Liver (tissue), 9 donors: ENCODE data around the gene FCHSD1. TPM values are rescaled to one million over a fixed set of nuclear protein-coding genes. Genes with fewer than 3 reads are reported as not detected.

Experiments used
- DNase-seq: peaks from one replicate; pipeline ENCODE4 v3.0.0-alpha.2; 2017; ENCODE audit warnings: low spot score
- H3K27ac ChIP-seq, 2 donors: one replicate each; pipeline ENCODE4 v1.7.0; 2013; ENCODE audit warnings: inconsistent platforms in 2 of 2, low read length in 2 of 2, control low read depth in 1 of 2, low read depth in 1 of 2, mild to moderate bottlenecking in 1 of 2
- H3K27me3 ChIP-seq, 4 donors: one replicate each; pipeline versions ENCODE4 v1.6.1 to v1.7.0; 2013; ENCODE audit warnings: low read length in 3 of 4, inconsistent platforms in 1 of 4, mild to moderate bottlenecking in 1 of 4, moderate library complexity in 1 of 4; ENCODE audit not compliant: control insufficient read depth in 4 of 4, insufficient read depth in 4 of 4
- H3K36me3 ChIP-seq, 4 donors: one replicate each; pipeline versions ENCODE4 v1.6.1 to v1.7.0; 2013; ENCODE audit warnings: low read length in 3 of 4, mild to moderate bottlenecking in 3 of 4, low read depth in 1 of 4, moderate library complexity in 1 of 4; ENCODE audit not compliant: control insufficient read depth in 4 of 4, insufficient read depth in 3 of 4
- H3K4me1 ChIP-seq, 4 donors: one replicate each; pipeline versions ENCODE4 v1.6.1 to v1.7.0; 2013; ENCODE audit warnings: low read length in 3 of 4, mild to moderate bottlenecking in 3 of 4, moderate library complexity in 1 of 4; ENCODE audit not compliant: control insufficient read depth in 4 of 4, insufficient read depth in 4 of 4
- H3K4me3 ChIP-seq, 3 donors: one replicate each; pipeline versions ENCODE4 v1.6.1 to v1.7.0; 2013; ENCODE audit warnings: low read length in 3 of 3, control low read depth in 1 of 3, low read depth in 1 of 3, mild to moderate bottlenecking in 1 of 3
- H3K9ac ChIP-seq, 2 donors: one replicate each; pipeline ENCODE4 v1.7.0; 2013; ENCODE audit warnings: low read length in 2 of 2, mild to moderate bottlenecking in 2 of 2, moderate library complexity in 2 of 2, control low read depth in 1 of 2, low read depth in 1 of 2
- H3K9me3 ChIP-seq, 4 donors: one replicate each; pipeline versions ENCODE4 v1.6.1 to v1.7.0; 2013; ENCODE audit warnings: low read length in 3 of 4; ENCODE audit not compliant: control insufficient read depth in 4 of 4
- EGR1 ChIP-seq, 2 donors: IDR thresholded peaks; 2 replicates each; pipeline ENCODE4 v1.6.1; 2016 to 2018; ENCODE audit warnings: antibody characterized with exemption in 2 of 2, low read depth in 2 of 2
- FOXA1 ChIP-seq: IDR thresholded peaks from 2 replicates; pipeline ENCODE4 v1.6.1; 2016; ENCODE audit warnings: antibody characterized with exemption
- FOXA2 ChIP-seq: IDR thresholded peaks from 2 replicates; pipeline ENCODE4 v1.6.1; 2016; ENCODE audit warnings: antibody characterized with exemption
- GABPA ChIP-seq, 2 donors: IDR thresholded peaks in 1 of 2; conservative IDR thresholded peaks in 1 of 2; 2 replicates each; pipeline ENCODE4 v1.6.1; 2016; ENCODE audit warnings: antibody characterized with exemption in 2 of 2, mild to moderate bottlenecking in 1 of 2, moderate library complexity in 1 of 2
- HNF4A ChIP-seq, 2 donors: conservative IDR thresholded peaks; 2 replicates each; pipeline ENCODE4 v1.6.1; 2016; ENCODE audit warnings: antibody characterized with exemption in 2 of 2, mild to moderate bottlenecking in 2 of 2
- HNF4G ChIP-seq: IDR thresholded peaks from 2 replicates; pipeline ENCODE4 v1.6.1; 2016; ENCODE audit warnings: antibody characterized with exemption
- JUND ChIP-seq, 2 donors: IDR thresholded peaks; 2 replicates each; pipeline ENCODE4 v1.6.1; 2016; ENCODE audit warnings: antibody characterized with exemption in 2 of 2
- NR2F2 ChIP-seq: IDR thresholded peaks from 2 replicates; pipeline ENCODE4 v1.6.1; 2016; ENCODE audit warnings: antibody characterized with exemption
- RAD21 ChIP-seq, 2 donors: IDR thresholded peaks; 2 replicates each; pipeline ENCODE4 v1.6.1; 2016; ENCODE audit warnings: antibody characterized with exemption in 2 of 2, mild to moderate bottlenecking in 2 of 2
- RXRA ChIP-seq, 2 donors: IDR thresholded peaks; 2 replicates each; pipeline ENCODE4 v1.6.1; 2017 to 2018; ENCODE audit warnings: antibody characterized with exemption in 2 of 2, mild to moderate bottlenecking in 1 of 2
- SP1 ChIP-seq: IDR thresholded peaks from 2 replicates; pipeline ENCODE4 v1.6.1; 2018; ENCODE audit warnings: antibody characterized with exemption, mild to moderate bottlenecking
- TAF1 ChIP-seq: conservative IDR thresholded peaks from 2 replicates; pipeline ENCODE4 v1.6.1; 2016; ENCODE audit warnings: antibody characterized with exemption, mild to moderate bottlenecking
- YY1 ChIP-seq: IDR thresholded peaks from 2 replicates; pipeline ENCODE4 v1.6.1; 2016; ENCODE audit warnings: antibody characterized with exemption, mild to moderate bottlenecking
- WGBS: extraction: QIAGEN DNeasy Blood & Tissue Kit; methylation state at CpG from one replicate; pipeline ENCODE4 v1.1.7; 2013; 5-methylcytosine and 5-hydroxymethylcytosine counted together
- polyA plus RNA-seq, 2 donors: library from polyadenylated mRNA; stranded (reverse) in 1 of 2; unstranded in 1 of 2; fragments of 200-250 nt in 1 of 2; fragments of >200 nt in 1 of 2; fragmentation: Nextera tagmentation in 1 of 2; extraction: Ambion mirVana in 1 of 2; gene quantifications; one replicate each; pipeline versions ENCODE4 v1.2.1 to v1.2.3, GENCODE V29; 2013 to 2015
- total RNA-seq, 2 donors: library from RNA; depleted of rRNA; stranded (reverse); fragments of >200 nt; gene quantifications; one replicate each; pipeline ENCODE4 v1.2.3, GENCODE V29; 2014
- TF ChIP-seq, protein P1 (sequence below): fragments of 150-350 bp; IDR thresholded peaks from 2 replicates; pipeline ENCODE4 v1.5.1; 2017; ENCODE audit warnings: improper control_type of control experiment, low read depth, low read length; ENCODE audit not compliant: missing input control
- TF ChIP-seq, protein P2 (sequence below): IDR thresholded peaks from 2 replicates; pipeline ENCODE4 v1.6.1; 2016; ENCODE audit warnings: antibody characterized with exemption
- TF ChIP-seq, protein P3 (sequence below): IDR thresholded peaks from 2 replicates; pipeline ENCODE4 v1.6.1; 2016; ENCODE audit warnings: antibody characterized with exemption, mild to moderate bottlenecking
- TF ChIP-seq, protein P4 (sequence below): IDR thresholded peaks from 2 replicates; pipeline ENCODE4 v1.6.1; 2016; ENCODE audit warnings: antibody characterized with exemption
- TF ChIP-seq, protein P5 (sequence below): IDR thresholded peaks from 2 replicates; pipeline ENCODE4 v1.6.1; 2016; ENCODE audit warnings: antibody characterized with exemption
- donor health status: healthy.
- donor health status: healthy.
- donor health status: healthy.
- donor health status: healthy.
- donor health status: healthy.

Gene FCHSD1
- total and polyA plus RNA-seq, 4 donors, result 1.3 to 6.4 (median 2.2) TPM

DNA sequence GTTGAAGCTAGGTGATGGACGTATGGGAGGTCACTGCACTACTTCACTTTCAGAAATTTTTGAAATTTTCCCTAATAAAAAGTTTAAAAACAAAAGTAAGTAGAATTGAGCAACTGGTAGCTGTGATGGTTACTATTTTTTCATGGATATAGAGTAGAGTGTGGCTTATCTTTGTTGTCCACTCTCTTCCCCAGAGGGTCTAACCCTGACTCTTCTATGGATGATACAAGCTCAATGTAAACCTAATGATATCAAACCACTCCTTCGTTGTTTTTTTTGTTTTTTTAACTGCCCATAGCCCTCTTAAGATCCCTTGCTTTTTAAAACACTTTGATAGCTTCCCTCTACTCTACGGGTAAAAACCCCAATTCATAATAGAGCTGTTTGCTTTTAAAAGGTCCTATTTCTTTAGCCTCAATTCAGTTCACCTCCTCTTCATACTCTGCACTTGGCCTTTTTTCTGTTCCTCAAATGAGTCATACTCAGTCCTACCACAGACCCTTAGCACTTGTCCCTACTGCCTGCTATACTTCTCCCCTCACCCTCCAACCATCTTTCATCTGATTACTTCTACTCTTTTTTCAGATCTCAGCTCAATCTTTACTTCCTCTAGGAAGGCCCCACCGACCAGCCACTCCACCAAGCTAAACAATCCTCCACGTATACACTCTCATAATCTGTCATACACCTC, 17.2 kb downstream of the FCHSD1 start:
- no peak overlapping the region for H3K4me3 ChIP-seq
- H3K4me1 ChIP-seq, result peaks cover 9 to 32% (median 26%) of the 10 kb centered on the region in 4 donors
- H3K9me3 ChIP-seq, result no peaks in the 10 kb centered on the region
- TF ChIP-seq EGR1 (IDR thresholded peaks at IDR 0.05; ENCODE audit: low read depth in 2 of 2) (no peak), GABPA (IDR thresholded peaks at IDR 0.05 in 1 of 2, conservative IDR thresholded peaks at IDR 0.05 in 1 of 2) (no peak), JUND (IDR thresholded peaks at IDR 0.05) (no peak), FOXA1 (no peak), FOXA2 (no peak), HNF4G (no peak), NR2F2 (no peak), TAF1 (no peak), RXRA (IDR thresholded peaks at IDR 0.05) (no peak), SP1 (no peak), HNF4A (conservative IDR thresholded peaks at IDR 0.05) (no peak), YY1 (no peak), RAD21 (IDR thresholded peaks at IDR 0.05) (no peak)
- TF ChIP-seq, protein P1, sequence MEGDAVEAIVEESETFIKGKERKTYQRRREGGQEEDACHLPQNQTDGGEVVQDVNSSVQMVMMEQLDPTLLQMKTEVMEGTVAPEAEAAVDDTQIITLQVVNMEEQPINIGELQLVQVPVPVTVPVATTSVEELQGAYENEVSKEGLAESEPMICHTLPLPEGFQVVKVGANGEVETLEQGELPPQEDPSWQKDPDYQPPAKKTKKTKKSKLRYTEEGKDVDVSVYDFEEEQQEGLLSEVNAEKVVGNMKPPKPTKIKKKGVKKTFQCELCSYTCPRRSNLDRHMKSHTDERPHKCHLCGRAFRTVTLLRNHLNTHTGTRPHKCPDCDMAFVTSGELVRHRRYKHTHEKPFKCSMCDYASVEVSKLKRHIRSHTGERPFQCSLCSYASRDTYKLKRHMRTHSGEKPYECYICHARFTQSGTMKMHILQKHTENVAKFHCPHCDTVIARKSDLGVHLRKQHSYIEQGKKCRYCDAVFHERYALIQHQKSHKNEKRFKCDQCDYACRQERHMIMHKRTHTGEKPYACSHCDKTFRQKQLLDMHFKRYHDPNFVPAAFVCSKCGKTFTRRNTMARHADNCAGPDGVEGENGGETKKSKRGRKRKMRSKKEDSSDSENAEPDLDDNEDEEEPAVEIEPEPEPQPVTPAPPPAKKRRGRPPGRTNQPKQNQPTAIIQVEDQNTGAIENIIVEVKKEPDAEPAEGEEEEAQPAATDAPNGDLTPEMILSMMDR, result no peak
- TF ChIP-seq, protein P2, sequence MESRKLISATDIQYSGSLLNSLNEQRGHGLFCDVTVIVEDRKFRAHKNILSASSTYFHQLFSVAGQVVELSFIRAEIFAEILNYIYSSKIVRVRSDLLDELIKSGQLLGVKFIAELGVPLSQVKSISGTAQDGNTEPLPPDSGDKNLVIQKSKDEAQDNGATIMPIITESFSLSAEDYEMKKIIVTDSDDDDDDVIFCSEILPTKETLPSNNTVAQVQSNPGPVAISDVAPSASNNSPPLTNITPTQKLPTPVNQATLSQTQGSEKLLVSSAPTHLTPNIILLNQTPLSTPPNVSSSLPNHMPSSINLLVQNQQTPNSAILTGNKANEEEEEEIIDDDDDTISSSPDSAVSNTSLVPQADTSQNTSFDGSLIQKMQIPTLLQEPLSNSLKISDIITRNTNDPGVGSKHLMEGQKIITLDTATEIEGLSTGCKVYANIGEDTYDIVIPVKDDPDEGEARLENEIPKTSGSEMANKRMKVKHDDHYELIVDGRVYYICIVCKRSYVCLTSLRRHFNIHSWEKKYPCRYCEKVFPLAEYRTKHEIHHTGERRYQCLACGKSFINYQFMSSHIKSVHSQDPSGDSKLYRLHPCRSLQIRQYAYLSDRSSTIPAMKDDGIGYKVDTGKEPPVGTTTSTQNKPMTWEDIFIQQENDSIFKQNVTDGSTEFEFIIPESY, result no peak
- TF ChIP-seq, protein P3, sequence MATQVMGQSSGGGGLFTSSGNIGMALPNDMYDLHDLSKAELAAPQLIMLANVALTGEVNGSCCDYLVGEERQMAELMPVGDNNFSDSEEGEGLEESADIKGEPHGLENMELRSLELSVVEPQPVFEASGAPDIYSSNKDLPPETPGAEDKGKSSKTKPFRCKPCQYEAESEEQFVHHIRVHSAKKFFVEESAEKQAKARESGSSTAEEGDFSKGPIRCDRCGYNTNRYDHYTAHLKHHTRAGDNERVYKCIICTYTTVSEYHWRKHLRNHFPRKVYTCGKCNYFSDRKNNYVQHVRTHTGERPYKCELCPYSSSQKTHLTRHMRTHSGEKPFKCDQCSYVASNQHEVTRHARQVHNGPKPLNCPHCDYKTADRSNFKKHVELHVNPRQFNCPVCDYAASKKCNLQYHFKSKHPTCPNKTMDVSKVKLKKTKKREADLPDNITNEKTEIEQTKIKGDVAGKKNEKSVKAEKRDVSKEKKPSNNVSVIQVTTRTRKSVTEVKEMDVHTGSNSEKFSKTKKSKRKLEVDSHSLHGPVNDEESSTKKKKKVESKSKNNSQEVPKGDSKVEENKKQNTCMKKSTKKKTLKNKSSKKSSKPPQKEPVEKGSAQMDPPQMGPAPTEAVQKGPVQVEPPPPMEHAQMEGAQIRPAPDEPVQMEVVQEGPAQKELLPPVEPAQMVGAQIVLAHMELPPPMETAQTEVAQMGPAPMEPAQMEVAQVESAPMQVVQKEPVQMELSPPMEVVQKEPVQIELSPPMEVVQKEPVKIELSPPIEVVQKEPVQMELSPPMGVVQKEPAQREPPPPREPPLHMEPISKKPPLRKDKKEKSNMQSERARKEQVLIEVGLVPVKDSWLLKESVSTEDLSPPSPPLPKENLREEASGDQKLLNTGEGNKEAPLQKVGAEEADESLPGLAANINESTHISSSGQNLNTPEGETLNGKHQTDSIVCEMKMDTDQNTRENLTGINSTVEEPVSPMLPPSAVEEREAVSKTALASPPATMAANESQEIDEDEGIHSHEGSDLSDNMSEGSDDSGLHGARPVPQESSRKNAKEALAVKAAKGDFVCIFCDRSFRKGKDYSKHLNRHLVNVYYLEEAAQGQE, result no peak
- TF ChIP-seq, protein P4, sequence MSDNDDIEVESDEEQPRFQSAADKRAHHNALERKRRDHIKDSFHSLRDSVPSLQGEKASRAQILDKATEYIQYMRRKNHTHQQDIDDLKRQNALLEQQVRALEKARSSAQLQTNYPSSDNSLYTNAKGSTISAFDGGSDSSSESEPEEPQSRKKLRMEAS, result no peak
- TF ChIP-seq, protein P5, sequence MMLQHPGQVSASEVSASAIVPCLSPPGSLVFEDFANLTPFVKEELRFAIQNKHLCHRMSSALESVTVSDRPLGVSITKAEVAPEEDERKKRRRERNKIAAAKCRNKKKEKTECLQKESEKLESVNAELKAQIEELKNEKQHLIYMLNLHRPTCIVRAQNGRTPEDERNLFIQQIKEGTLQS, result no peak
- no peak for DNase-seq
- peaks cover 0 to 12% (median 6%) of the 10 kb centered on the region in 4 donors for H3K36me3 ChIP-seq
- no peaks in the 10 kb centered on the region for H3K27me3 ChIP-seq
- 82% methylated on average over 5 of the region's 5 CpGs for WGBS
- no peak overlapping the region for H3K9ac ChIP-seq
- H3K27ac ChIP-seq, result no peak overlapping the region
